AG10803 (cell line): ENCODE data around the gene SPATA33.

Experiments
- DNase-seq: peaks from one replicate; pipeline ENCODE4 v3.0.0; 2010; ENCODE audit warnings: low read depth
- H3K4me3 ChIP-seq: 2 replicates; pipeline ENCODE4 v1.5.1; 2011; ENCODE audit warnings: mild to moderate bottlenecking, low read length, control low read depth
- TF ChIP-seq, protein P1 (sequence below): conservative IDR thresholded peaks from 2 replicates; pipeline ENCODE4 v1.5.1; 2011; ENCODE audit warnings: mild to moderate bottlenecking, low read length, control low read depth, inconsistent platforms

The SPATA33 gene

DNA sequence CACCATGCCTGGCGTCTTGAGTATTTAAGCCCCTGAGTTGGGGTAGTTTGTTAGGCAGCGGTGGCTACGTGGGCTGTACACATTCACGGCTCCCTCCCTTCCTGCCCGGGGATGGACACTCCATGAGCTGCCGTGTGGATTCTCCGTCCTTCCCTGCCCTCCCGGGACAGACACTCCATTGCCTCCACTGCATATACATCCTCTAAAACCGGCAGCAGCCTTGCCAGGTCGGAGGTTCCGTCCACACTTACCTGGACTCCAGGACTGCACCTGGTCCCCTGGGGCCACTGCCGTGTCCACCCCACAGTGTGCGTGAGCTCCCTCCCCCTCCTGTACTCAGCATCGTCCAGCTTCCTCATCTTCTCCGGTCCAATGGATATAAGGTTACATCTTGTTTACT, 47.4 kb downstream of the SPATA33 start:
- no peak overlapping the region for H3K4me3 ChIP-seq
- TF ChIP-seq, protein P1, sequence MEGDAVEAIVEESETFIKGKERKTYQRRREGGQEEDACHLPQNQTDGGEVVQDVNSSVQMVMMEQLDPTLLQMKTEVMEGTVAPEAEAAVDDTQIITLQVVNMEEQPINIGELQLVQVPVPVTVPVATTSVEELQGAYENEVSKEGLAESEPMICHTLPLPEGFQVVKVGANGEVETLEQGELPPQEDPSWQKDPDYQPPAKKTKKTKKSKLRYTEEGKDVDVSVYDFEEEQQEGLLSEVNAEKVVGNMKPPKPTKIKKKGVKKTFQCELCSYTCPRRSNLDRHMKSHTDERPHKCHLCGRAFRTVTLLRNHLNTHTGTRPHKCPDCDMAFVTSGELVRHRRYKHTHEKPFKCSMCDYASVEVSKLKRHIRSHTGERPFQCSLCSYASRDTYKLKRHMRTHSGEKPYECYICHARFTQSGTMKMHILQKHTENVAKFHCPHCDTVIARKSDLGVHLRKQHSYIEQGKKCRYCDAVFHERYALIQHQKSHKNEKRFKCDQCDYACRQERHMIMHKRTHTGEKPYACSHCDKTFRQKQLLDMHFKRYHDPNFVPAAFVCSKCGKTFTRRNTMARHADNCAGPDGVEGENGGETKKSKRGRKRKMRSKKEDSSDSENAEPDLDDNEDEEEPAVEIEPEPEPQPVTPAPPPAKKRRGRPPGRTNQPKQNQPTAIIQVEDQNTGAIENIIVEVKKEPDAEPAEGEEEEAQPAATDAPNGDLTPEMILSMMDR = no peak
- no peak for DNase-seq

DNA sequence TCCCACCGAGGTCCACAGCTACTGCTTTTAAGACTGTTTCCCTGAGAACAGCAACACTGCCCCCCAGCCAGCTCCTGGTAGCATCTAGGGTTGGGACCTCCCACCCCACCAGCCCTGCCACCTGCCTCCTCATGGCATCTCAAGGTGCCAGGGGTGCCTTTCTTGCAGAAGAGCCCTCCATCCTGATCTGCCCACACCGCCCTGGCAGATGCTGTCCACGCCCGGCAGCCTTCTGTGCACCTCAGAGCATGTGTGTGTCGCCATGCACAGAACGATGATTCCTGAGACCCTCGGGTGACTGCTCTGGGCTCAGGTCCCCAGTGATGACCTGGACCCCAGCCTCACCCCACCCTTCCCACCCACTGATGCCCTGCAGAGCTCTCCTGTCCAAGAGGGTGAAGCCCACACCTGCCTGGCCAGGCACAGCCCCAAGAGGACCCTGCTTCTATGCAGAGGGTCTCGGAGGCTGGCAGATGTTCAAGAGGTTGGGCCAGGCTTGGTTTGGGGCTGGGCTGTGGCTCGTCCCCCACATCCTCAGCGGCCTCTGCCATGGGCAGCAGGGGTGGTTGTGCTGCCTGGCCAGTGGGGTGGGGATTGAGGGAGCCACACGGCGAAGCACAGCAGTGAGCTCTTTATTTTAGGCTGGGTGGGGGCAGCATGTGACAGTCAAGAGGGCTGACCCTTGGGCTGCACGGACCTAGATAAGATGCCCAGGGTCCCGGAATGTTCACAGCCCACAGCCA, 49.1 kb downstream of the SPATA33 start:
- H3K4me3 ChIP-seq = no peak overlapping the region
- TF ChIP-seq, protein P1 = no peak
- DNase-seq = no peak

DNA sequence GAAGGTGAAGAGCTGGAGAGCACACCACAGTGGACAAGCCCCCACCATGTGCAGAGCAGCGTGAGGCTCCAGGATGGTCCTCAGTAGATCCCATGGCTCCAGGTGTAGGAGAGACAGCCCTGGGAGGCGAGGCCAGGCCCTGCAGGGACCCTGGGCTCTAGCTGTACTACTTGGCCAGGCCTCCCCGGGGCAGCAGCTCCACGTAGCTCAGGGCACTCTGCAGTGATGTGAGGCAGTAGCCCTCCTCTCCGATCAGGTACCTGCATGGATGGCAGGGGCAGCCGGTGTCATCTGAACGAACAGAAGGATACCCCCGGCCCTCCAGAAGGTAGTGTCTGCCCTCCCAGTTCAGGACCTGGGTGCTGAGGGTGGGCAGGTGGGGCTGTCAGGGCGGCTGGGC, 50.1 kb downstream of the SPATA33 start:
- no peak for DNase-seq
- TF ChIP-seq, protein P1 = no peak
- H3K4me3 ChIP-seq = no peak overlapping the region

DNA sequence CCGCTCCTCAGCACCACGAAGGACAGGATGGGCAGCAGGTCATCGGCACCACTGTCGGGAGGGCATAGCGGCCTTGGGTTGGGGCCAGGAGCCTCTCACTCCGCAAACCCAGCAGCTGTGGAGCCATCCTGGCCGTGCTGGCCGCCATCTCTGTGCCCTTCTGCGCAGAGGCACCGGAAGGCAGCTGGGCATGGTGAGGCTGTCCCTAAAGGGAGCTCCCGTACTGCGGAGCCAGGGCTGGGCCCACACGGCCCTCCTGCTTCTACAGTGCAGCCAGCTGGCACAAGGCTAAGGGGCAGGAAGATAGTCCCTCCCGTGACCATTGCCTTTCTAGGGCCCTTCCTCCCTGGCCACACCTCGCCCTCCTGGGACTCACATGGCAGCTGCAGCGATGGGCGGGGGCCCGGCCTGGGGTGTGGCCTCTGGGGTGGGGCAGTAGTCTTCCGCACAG, 50.9 kb downstream of the SPATA33 start:
- no peak for DNase-seq
- TF ChIP-seq, protein P1 = no peak
- no peak overlapping the region for H3K4me3 ChIP-seq

DNA sequence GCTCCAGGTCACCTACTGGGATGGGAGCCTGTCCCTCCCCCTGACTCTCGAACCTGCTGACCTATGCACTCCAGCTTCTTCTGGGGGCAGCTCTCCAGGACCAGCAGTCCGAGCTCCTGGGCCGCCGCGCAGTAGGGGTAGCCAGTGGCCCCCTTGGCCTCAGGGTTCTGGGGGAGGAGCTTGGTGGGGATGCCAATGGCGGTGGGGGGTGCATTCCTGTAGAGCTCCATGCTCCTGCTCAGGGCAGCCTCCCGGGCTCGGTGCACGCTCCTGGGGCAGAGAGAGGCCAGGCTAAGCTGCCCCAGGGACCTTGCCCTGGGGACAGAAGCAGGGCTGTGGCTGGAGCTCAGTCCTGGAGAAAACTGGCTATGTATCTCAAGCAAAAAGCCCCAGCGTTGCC, 51.5 kb downstream of the SPATA33 start:
- no peak for DNase-seq
- H3K4me3 ChIP-seq = no peak overlapping the region
- TF ChIP-seq, protein P1 = no peak

DNA sequence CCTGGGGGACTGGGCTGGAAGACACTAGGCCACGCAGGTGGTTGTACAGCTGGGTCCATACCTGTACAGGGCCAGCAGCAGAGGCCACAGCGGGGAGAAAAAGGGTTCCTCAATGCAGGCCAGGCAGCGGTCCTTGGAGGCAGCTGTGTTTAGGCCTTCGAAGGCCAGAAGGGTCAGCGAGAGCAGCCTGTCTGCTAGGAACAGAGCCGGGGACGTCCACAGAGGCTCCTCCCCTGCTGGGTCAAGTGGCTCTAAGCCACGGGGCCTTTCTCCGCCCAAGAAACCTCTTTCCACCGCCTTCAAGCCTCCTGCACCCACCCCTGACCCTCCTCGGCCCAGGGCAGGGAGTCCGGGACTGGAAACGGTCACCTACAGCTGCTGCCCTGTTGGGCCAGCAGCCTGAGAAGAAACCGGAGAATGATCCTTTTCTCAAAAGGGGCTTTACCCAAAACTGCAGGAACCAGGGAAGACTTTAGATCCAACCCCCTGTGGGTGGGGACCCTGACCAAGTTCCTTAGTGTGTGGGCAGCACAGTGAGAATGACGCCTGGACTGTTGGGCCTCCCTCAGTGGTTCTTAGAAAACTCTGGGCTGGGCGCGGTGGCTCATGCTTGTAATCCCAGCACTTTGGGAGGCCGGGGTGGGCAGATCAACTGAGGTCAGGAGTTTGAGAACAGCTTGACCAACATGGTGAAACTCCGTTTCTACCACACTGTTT, 52.2 kb downstream of the SPATA33 start:
- DNase-seq = no peak
- H3K4me3 ChIP-seq = no peak overlapping the region
- TF ChIP-seq, protein P1 = no peak
